D721Med (cell line): ENCODE data around the gene CDH11.

Source experiments
- DNase-seq: peaks from one replicate; pipeline ENCODE4 v3.0.0; 2011; ENCODE audit warnings: low spot score; ENCODE audit not compliant: insufficient read length
- FAIRE-seq: peaks from 2 replicates; lab custom pipeline; 2011; peaks lifted over from hg19 to GRCh38; lab: Jason Lieb, UNC
- TF ChIP-seq, protein P1 (sequence below): IDR thresholded peaks from 2 replicates; pipeline ENCODE4 v1.5.1; 2012; ENCODE audit warnings: mild to moderate bottlenecking, control low read depth; ENCODE audit not compliant: insufficient read depth; ENCODE audit errors: missing control alignments

CDH11 gene

GRCh38 chr16:65057184-65057583 lies 64.7 kb downstream of the CDH11 start:
- FAIRE-seq (no peak), DNase-seq (no peak)

GRCh38 chr16:65054457-65054856 lies 67.4 kb downstream of the CDH11 start:
- TF ChIP-seq, protein P1, sequence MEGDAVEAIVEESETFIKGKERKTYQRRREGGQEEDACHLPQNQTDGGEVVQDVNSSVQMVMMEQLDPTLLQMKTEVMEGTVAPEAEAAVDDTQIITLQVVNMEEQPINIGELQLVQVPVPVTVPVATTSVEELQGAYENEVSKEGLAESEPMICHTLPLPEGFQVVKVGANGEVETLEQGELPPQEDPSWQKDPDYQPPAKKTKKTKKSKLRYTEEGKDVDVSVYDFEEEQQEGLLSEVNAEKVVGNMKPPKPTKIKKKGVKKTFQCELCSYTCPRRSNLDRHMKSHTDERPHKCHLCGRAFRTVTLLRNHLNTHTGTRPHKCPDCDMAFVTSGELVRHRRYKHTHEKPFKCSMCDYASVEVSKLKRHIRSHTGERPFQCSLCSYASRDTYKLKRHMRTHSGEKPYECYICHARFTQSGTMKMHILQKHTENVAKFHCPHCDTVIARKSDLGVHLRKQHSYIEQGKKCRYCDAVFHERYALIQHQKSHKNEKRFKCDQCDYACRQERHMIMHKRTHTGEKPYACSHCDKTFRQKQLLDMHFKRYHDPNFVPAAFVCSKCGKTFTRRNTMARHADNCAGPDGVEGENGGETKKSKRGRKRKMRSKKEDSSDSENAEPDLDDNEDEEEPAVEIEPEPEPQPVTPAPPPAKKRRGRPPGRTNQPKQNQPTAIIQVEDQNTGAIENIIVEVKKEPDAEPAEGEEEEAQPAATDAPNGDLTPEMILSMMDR, result no peak
- FAIRE-seq, result no peak
- DNase-seq, result no peak

More at GRCh38 chr16:65057184-65057583, 64.7 kb downstream of the CDH11 start:
- TF ChIP-seq, protein P1, result no peak

GRCh38 chr16:65049679-65050078 lies 72.2 kb downstream of the CDH11 start:
- TF ChIP-seq, protein P1, result no peak
- DNase-seq, result no peak
- FAIRE-seq, result no peak

DNA sequence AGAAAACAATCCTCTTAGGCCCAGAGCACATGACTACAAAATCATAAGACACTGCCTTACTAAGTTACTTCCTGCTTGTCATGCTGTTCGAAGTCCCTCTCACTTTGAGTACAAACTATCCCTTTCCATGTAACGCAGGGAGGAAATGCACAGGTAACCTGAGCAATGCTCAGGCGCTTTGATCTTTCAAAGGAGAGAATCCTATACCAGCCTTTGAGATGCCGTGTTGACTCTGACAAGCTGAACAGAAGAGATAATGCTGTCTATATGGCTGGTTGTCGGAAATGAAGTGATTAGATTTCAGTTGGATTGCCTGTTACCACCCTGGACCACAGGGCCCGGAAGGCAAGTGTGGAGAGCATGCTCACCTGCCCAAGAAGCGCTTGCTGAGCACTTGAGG lies 75.9 kb downstream of the CDH11 start:
- FAIRE-seq (no peak), DNase-seq (no peak)
- TF ChIP-seq, protein P1, result no peak

- TF ChIP-seq, protein P1, result no peak
- DNase-seq, result no peak
- no peak for FAIRE-seq
Observed at GRCh38 chr16:65044873-65045272, 77.0 kb downstream of the CDH11 start.

DNA sequence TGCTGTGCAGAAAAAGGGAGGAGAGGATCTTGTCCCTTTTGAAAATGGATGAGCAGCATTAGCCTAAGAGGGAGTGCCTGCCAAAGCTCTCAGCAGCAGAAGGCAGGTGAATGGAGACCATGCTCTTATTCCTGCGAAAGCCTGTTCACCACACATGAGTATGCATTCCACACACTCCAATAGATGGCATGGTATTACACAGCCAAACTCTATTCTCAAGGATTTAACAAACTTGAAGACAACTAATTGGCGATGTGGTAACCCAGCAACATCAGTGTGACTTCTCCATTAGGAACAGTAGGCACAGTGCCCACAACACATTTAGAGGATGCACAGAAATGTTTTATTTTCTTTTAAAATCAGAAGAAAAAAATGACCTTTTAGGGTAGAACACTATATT lies 77.8 kb downstream of the CDH11 start:
- TF ChIP-seq, protein P1, result no peak
- FAIRE-seq (no peak), DNase-seq (no peak)

GRCh38 chr16:65042438-65043365 lies 79.2 kb downstream of the CDH11 start:
- TF ChIP-seq, protein P1, result no peak
- FAIRE-seq (no peak), DNase-seq (no peak)
